HG02678 (cell line): Measurements from ENCODE around the gene XPO6.

Experiments
- ATAC-seq: cut with Tn5 transposase; IDR thresholded peaks from one replicate; pipeline ENCODE4 v1.9.1; 2021; ENCODE audit warnings: mild to moderate bottlenecking, moderate library complexity; ENCODE audit not compliant: unreplicated experiment

XPO6 gene

GRCh38 chr16:28069971-28070794 lies 141.6 kb downstream of the XPO6 start:
- ATAC-seq: no peak

- no peak for ATAC-seq
Measured at GRCh38 chr16:28068976-28069375, 142.8 kb downstream of the XPO6 start.

GRCh38 chr16:28067604-28068379 lies 144.0 kb downstream of the XPO6 start:
- no peak for ATAC-seq

- no peak for ATAC-seq
Measured at GRCh38 chr16:28064706-28065249, 147.0 kb downstream of the XPO6 start.

- no peak for ATAC-seq
Measured at GRCh38 chr16:28064150-28064549, 147.6 kb downstream of the XPO6 start.

- no peak for ATAC-seq
Measured at GRCh38 chr16:28063591-28064061, 148.1 kb downstream of the XPO6 start, which contains the start of gene GSG1L. GSG1L (minus strand) TSS chr16:28063714; CDS start chr16:28063424, 290 bp downstream.

- no peak for ATAC-seq
Measured at GRCh38 chr16:28062847-28063521, 148.8 kb downstream of the XPO6 start.

- ATAC-seq: no peak
Measured at GRCh38 chr16:28062261-28062846, 149.4 kb downstream of the XPO6 start.

GRCh38 chr16:28061352-28062101 lies 150.2 kb downstream of the XPO6 start:
- ATAC-seq: no peak

GRCh38 chr16:28059841-28060575 lies 151.8 kb downstream of the XPO6 start:
- ATAC-seq: no peak

- no peak for ATAC-seq
Measured at GRCh38 chr16:28058839-28059589, 152.8 kb downstream of the XPO6 start.

GRCh38 chr16:28057949-28058348 lies 153.8 kb downstream of the XPO6 start:
- ATAC-seq: no peak

GRCh38 chr16:28053461-28053860 lies 158.3 kb downstream of the XPO6 start:
- no peak for ATAC-seq

- ATAC-seq: no peak
Measured at GRCh38 chr16:28052274-28053128, 159.3 kb downstream of the XPO6 start.

GRCh38 chr16:28051486-28051885 lies 160.3 kb downstream of the XPO6 start:
- no peak for ATAC-seq
